GM18868 (cell line): ENCODE results near the gene TEX261.
A peak's percentile ranks its signal among the peaks of the same experiment; 100 is the strongest.

Experiments
- ATAC-seq: cut with Tn5 transposase; IDR thresholded peaks from one replicate; pipeline ENCODE4 v1.9.1; 2021; ENCODE audit warnings: mild to moderate bottlenecking, moderate library complexity; ENCODE audit not compliant: unreplicated experiment

The TEX261 gene

DNA sequence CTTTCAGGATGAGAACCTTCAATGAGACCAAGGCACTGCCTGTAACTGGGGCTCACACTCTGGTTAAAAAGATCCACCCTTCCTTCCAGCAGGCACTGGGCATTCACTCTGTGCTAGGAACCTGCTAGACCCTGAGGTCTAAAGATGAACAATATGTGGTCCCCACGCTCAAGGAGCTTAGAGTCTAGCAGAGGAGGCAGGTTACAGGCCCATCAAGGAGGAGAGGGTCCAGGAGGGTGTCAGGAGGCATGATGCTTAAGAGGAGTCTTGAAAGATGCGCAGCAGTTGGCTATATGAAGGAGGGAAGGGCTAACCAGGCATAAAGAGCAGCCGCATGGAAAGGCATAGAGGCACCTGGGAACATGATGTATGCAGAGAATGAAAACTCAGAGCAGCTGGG is 11.7 kb downstream of the TEX261 start:
- no peak for ATAC-seq

DNA sequence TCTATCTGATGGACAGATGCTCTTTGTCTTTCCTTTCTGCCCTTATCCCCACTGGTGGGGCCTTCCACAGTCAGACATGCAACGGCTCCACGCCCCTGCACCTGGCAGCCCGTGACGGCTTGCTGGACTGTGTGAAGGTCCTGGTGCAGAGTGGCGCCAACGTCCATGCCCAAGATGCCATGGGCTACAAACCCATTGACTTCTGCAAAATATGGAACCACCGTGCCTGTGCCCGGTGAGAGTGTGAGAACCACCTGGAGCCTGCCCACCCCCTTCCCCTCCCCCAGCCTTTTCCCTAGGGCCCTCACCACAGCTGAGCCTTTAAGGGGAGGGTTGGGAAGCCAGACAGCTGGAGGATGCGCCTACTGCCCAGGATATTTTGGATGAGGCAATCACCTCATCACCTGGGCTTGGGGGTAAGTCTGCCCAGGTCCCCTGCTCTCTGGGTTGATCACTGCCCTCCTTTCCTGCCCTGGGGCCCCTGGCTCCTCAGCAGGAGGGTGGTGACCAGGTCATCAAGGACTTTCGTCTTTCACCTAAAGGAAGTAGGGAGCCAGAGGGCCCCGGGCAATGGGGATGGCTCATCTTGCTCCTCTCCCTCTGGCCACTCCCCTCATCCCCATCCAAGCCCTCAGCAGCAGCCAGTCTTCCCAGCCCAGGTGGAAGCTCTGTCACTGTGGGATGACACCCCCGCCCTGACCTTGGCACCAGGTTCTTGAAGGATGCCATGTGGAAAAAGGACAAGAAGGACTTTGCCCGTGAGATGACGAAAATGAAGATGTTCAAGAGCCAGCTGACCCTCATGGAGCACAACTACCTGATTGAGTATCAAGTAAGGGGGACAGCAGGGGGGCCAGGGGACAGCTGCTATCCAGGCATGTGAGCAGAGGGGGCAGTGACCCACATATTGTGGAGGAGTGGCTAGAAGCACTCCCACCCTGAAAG is 12.5 kb downstream of the TEX261 start:
- ATAC-seq = no peak

DNA sequence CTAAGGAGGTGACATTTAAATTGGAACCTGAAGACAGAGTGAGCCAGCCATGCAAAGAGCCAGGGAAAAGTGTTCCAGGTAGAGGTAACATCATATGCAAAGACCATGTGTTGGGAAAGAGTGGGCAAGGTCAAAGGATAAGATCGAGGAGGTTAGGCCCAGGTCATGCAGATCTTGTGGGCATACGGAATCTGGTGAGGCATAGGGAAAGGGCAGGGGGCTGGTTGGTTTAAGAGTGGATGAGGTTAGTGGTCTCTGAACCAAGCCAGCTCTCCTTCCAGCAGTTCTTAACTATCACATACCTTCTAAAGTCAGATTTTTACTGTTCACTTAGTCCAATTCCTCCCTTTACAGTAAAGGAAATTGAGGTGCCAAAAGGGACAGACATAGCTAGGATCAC is 13.3 kb downstream of the TEX261 start:
- no peak for ATAC-seq

DNA sequence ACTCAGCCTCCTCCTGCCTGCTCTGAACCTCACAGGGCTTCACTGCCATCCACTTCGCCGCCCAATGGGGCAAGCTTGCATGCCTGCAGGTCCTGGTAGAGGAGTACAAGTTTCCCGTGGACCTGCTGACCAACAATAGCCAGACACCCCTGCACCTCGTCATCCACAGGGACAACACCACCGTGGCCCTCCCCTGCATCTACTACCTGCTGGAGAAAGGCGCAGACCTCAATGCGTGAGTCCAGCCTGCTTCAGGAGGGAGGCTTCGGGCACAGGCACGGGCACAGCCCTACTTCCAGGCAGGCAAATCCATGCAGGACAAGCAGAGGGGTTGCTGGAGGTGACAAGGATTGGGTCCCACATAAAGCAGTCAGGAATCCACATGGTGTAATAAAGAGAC is 15.0 kb downstream of the TEX261 start:
- no peak for ATAC-seq

DNA sequence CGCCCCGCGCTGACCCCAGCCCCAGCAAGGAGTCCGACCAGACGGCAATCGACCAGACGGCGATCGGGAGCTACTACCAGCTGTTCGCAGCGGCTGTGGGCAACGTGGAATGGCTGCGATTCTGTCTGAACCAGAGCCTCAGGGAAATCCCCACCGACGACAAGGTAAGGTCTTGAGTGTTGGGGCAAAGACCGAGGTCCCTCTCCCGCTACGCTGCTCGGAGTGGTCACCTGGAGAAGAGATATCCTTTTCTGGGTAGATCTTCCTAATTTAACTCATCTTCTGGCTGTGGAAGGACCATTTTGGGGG is 15.5 kb downstream of the TEX261 start:
- no peak for ATAC-seq

DNA sequence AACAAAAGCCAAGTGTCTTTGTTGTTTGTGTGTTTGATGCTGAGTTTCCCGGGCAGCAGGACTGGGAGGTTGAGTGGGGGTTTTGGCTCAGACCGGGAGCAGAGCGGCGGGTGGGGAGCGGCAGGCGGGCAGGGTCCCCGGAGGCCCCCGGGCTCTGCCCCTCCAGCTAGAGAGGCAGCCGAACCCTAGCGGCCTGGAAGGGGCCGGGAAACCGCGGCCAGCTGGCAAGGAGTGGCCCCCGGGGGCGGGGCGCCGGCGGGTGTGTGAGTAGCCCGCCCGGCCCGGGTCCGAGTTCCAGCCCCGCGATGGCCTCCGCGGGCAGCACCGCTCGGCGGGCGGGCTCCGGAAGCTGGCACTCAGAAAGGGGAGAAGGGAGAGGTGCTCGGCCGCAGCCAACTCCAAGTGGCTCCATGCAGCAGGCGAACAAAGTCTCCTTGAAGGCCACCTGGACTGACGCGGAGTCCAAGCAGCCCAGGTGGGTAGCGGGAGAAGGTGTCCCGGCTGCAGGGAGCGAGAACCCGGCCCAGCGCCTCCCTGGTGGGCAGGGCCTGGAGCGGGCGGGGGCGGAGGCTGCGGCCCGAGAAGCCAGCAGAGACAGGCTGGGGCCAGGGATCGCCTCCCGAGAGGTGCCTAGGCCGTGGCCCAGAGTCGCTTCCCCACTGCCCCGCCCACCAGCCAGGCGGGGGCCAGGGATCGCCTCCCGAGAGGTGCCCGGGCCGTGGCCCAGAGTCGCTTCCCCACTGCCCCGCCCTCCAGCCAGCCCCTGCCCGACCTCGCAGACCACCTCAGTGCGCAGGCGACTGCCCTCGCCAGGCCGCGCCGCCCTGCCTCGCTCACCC is 16.1 kb downstream of the TEX261 start, which contains the start of gene ANKRD53:
Gene ANKRD53 (plus strand): TSS at position 290 of the 839 bp plus-strand sequence. CDS start 16 bp downstream, at position 306.
- peak; percentile 33 for ATAC-seq

DNA sequence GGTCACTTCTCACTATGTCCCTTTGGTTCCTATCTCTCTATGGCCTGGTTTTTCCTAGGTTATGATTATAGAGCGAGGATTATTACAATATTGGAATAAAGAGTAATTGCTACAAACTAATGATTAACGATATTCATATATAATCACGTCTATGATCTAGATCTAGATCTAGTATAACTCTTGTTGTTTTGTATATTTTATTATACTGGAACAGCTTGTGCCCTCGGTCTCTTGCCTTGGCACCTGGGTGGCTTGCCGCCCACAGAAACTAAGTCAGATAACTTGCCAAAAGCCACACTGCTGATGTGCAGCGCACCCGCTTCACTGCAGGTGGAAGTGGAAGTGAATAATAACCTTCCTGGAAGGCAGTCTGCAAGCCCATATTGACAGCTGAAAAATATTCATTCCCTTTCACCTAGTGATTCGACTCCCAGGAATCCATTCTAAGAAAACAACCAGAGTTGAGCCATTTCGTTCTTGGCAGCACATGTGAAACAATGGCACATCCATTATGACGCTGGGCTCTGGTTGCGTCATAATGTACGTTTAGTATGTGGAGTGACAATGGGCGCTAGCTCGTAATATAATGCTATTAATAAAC is 17.0 kb downstream of the TEX261 start:
- no peak for ATAC-seq

DNA sequence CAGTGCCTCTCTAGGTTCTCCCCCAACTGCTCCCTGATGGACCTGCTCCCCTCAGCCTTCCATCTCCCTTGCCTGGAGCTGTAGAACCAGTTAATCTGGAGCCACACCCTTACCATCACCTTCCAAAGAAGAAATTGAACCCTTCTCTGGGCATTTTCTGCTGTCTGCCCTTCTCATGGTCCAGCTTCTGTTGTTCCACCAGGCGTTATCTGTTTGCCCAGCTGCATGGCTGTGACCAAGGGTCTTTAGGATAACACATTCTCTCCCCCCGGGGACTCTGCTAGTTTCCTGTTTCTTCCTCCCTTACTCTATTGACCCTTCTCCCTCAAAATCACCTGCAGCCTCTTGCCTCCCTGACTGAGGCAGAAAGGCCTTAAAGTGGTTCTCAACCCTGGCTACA is 19.4 kb downstream of the TEX261 start:
- no peak for ATAC-seq

DNA sequence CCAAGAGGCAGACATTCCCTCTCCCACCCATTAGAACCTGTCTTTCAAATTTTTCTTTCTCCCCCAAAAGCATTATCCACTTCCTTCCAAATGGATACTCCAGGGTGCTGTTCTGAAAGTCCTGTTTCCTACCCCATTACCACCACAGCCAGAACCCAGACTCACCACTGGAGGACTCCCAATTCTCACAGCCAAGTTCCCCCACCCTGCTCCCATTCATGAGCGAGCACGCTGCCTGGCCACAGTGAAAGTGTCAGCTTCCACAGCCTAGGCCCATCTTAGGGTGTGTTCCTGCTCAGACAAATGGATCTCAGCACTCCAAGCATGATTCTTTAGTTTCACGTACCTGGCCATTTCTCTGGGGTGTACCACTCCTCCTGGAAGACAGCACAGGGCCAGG is 20.1 kb downstream of the TEX261 start:
- ATAC-seq = no peak

DNA sequence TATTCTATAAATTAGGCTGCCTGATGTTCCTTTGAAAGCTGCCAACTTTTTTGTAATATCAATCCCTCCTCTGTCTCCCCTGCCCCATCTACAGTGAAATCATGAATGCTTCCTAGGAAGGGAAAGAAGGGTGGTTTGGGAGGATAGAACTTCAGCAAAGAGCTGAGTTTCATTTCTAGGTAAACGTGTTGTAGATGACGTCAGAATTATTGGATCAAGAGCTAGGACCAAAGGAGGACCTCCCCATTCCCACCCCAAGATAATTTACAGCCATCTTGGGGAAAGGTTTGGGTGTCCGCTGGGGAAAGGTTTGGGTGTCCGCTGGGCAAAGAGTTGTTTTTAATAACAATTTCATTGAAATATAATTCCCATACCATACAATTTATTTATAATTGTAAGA is 27.5 kb downstream of the TEX261 start:
- no peak for ATAC-seq

DNA sequence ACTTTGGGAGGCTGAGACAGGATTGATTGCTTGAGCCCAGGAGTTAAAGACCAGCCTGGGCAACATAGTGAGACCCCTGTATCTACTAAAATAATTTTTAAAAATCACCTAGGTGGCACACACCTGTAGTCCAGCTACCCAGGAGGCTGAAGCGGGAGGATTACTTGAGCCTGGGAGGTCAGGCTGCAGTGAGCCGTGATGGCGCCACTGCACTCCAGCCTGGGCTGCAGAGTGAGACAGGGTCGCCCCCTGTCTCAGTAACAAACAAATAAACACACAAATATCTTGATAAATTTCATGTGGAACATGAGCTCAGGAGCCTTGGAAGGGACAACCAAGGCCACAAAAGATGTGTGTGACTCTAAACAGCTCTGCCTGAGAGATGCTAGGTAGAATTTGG is 28.0 kb downstream of the TEX261 start:
- no peak for ATAC-seq

DNA sequence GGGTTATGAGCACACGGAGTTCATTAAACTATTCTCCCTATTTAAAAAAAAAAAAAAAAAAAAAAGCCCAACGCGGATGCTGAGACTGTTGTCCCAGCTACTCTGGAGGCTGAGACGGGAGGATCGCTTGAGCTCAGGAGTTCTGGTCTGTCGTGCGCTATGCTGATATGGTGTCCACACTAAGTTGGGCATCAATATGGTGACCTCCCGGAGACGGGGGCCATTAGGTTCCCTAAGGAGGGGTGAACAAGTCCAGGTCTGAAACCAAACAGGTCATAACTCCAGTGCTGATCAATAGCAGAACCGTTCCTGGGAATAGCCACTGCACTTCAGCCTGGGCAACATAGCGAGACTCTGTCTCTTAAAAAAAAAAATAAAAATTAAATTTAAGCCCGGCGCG is 29.2 kb downstream of the TEX261 start:
- no peak for ATAC-seq

DNA sequence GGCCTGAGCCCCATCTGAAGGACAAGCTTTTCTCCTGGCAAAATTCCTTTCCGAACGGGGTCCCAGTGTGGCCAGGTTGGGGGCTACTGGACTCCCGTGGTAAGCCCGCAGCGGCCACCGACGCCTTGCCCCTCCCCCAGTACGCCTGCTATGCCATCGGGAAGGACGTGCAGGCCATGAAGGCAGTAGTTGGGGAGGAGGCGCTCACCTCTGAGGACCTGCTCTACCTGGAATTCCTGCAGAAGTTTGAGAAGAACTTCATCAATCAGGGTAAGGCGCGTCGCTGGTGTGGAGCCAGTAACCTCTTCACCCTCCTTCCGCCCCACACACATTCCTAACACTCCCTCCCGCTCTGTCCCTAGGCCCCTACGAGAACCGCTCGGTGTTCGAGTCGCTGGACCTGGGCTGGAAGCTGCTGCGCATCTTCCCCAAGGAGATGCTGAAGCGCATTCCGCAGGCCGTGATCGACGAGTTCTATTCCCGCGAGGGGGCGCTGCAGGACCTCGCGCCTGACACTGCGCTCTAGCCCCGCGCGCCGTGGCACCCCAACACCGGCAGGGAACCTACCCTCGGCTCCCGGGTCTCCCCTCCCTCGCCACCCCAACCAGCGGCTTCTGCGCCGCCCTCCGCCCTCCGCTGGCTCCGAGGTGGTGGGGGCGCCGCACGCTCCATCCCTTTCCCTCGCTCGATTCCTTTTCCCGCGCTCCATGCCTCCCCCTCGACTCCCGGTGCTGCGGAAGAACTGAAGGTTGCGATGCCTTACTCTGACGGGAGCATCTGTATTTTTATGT is 29.9 kb downstream of the TEX261 start:
- peak; percentile 92 for ATAC-seq

DNA sequence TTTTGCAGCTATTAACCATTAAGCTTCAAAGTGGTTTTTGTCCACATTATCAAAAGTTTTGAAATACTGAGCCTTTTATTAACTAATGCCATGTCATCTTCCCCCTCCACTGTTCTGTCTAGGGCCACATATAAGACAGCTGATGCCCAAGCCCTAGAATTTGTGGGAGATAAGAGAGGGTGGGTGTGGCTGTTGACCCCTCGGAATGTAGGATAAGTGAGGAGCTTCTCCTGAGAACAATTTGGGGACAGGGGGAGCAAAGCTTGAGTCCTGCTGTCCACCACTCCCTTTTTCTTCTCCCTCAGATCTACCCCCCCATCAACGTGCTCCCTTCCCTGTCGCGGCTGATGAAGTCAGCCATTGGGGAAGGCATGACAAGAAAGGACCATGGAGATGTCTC is 30.5 kb downstream of the TEX261 start:
- ATAC-seq = no peak

DNA sequence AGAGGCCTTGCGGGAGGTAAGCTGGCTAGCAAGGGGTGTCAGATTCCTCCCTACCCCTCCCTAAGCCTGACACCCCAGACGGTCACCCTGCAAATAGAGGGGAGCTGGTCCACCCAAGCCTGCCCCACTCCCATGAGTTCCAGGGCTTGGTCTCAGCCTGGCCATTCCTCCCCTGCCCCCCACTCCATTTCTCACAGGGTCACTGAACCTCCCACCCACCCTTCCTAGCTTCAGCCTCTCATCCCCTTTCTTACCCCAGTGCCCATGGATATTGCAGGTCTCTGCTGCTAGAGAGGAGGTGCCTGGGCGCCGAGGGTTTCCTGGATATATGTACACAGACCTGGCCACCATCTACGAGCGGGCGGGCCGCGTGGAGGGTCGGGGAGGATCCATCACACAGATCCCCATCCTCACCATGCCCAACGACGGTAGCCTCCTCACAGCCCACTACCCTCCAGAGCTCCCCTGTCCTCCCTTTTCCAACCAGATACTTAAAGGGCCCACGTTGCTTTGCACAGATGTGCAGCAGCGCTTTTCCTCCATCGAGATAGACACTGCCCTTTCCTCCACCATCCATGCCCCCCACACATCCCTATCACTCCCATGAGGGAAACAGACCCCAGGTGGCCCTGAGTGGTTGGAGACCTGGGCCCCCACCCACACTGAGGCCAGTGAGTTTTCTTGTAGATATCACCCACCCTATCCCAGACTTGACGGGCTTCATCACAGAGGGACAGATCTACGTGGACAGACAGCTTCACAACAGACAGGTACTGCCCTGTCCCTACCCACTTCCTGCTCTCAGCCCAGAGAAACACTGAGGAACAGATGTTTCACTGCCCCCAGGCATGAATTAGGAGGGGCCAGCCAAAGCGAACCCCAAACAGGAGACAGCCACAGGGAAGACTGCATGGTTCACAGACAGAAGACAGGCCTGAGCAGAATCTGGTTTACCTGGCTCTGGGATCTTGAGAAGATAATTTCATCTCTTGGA is 31.5 kb downstream of the TEX261 start:
- no peak for ATAC-seq

DNA sequence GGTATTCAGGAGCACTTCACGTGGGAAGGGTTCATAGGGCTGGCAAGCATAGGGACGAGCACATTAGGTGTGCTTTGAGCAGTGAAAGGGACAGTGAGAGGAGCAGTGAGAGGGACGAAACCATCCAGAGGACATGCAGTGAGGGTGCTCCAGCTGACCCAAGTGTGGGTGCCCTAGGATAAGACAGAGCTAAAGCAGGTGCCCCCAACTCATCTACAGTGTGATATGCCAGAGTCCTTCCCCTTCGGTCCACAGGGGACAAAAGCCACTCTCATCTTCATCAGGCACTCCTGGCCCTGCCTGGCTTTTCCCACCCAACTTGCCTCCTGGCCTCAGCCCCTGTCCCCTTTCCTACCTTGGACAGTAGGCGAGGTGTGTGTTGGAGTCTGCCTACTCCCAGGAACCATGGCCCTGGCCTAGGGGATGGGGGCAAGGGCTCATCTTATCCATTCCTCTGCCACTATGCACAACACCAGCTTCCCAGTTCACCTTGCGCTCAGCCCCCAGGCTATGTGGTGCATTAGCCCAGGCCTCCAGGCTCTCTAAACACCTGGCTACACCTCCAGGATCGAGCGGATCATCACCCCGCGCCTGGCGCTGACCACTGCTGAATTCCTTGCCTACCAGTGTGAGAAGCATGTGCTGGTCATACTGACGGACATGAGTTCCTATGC is 32.3 kb downstream of the TEX261 start:
- no peak for ATAC-seq

DNA sequence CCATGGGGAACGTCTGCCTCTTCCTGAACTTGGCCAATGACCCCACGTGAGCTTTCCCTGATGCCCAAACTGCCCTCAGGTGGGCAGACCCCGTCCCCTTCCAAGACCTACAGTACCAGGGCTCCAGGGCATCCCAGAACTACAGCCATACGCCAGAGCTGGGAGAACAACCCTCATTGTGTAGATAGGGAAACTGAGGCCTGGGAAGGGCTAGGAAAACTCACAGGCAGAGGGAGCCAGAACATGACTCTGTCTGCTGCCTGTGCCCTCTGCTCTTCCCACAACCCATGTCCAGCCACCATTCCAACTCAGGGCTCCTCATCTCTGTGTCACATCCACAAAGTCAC is 33.1 kb downstream of the TEX261 start:
- ATAC-seq = no peak

DNA sequence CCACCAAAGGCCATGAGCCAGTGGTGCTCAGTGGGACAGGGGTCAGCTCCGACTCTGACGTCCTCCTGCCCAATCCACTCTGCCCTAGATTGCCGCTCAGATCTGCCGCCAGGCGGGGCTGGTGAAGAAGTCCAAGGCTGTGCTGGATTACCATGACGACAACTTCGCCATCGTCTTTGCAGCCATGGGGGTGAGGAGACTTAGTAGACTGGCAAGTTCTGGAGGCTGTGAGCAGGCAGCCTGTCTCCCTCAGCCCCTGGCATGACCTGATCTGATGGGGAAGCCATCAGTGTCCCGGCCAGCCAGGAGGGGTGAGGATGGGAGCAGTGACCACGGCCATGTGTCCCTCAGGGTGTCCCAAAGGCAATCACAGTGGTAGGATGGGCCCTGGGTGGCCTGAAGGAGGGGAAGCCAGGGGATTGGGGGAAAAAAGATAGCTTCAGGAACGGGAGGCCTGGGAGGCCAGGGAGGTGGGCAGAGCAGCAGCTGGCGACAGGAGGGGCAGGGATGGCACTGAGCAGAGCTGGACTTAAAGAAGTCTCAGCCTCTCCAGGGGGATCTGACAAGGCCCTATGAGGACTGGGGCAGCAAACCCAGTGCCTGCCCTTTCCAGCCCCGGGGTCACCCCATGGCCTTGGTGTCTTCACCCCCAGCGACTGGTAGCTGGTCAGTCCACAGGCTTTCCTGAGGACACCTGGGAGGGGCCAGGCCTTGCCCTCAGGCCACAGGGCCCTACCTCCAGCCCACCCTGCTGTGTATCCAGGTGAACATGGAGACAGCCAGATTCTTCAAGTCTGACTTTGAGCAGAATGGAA is 33.6 kb downstream of the TEX261 start:
- ATAC-seq = no peak
